ENCODE data around the gene SUN5.

SUN5 gene

DNA sequence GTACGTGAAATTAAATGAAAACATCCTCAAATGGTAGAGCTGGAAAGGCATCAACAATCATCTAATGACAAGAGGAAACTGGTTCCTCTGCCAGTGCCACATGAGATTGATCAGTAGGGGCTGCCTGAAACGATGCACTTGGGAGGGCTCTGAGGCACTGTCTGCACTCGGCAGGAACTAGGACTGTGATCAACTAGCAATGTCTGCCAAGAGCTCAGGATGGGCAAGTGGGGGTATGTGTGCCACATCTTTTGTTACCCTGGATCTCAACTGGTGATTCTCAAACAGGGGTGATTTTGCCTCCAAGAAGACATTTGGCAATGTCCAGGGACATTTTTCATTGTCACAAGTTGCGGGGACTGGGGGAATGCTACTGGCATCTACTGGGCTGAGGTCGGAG lies 29.1 kb upstream of the SUN5 start:
- no peak for DNase-seq (ENCODE audit: low read depth in 2 of 2)
- no peak overlapping the region for H3K4me3 ChIP-seq (replicated peaks in 1 of 2; ENCODE audit: low read depth in 2 of 2, low read length in 2 of 2)

DNA sequence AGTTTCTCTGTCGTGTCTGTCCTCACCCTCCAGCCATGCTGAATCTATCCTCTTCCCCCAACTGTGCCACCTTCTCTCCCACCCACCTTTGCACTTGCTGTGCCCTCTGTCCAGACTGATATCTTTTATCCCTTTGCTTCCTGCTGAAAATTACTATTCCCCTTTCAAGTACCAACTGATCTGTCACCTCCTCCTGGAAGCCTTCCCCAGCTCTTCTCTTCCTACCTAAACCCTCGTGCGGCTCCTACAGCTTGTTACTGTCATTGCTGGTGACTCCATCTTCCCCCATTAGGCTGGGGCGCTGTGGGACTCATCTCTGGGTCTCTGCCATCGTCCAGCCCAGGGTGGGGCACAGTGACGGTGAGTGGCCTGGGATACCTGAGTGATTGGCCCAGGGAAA lies 28.3 kb upstream of the SUN5 start:
- no peak overlapping the region for H3K4me3 ChIP-seq (replicated peaks in 1 of 2; ENCODE audit: low read depth in 2 of 2, low read length in 2 of 2)
- DNase-seq (ENCODE audit: low read depth in 2 of 2), result no peak
- TF ChIP-seq, protein P1, sequence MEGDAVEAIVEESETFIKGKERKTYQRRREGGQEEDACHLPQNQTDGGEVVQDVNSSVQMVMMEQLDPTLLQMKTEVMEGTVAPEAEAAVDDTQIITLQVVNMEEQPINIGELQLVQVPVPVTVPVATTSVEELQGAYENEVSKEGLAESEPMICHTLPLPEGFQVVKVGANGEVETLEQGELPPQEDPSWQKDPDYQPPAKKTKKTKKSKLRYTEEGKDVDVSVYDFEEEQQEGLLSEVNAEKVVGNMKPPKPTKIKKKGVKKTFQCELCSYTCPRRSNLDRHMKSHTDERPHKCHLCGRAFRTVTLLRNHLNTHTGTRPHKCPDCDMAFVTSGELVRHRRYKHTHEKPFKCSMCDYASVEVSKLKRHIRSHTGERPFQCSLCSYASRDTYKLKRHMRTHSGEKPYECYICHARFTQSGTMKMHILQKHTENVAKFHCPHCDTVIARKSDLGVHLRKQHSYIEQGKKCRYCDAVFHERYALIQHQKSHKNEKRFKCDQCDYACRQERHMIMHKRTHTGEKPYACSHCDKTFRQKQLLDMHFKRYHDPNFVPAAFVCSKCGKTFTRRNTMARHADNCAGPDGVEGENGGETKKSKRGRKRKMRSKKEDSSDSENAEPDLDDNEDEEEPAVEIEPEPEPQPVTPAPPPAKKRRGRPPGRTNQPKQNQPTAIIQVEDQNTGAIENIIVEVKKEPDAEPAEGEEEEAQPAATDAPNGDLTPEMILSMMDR (IDR thresholded peaks at IDR 0.05; ENCODE audit: low read depth, low read length), result no peak

More for the DNA sequence above, 29.1 kb upstream of the SUN5 start:
- TF ChIP-seq, protein P1 (IDR thresholded peaks at IDR 0.05; ENCODE audit: low read depth, low read length), result no peak

DNA sequence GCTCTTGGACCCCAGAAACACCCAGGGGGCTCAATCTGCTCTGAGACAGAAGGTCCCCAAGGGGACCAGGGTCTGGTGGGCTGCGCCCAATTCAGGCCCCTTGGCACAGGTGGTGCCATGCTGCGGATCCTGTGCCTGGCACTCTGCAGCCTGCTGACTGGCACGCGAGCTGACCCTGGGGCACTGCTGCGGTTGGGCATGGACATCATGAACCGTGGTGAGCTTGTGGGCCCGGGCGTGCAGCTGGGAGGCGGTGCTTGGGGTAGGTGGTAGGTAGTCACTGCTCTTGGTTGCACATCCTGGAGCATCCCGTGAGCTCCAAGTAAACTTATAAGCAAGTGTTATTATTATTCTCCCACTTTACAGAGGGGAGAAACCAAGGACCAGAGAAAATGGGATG lies 27.3 kb upstream of the SUN5 start, which contains the start of gene BPIFB6:
TSS of gene BPIFB6 (plus strand) at position 118 of the 400 bp plus-strand sequence. CDS start at position 118, 0 bp downstream.
- H3K4me3 ChIP-seq (replicated peaks in 1 of 2; ENCODE audit: low read depth in 2 of 2, low read length in 2 of 2), result no peak within 1 kb of the TSS
- DNase-seq (ENCODE audit: low read depth in 2 of 2), result no peak
- TF ChIP-seq, protein P1 (IDR thresholded peaks at IDR 0.05; ENCODE audit: low read depth, low read length), result no peak

DNA sequence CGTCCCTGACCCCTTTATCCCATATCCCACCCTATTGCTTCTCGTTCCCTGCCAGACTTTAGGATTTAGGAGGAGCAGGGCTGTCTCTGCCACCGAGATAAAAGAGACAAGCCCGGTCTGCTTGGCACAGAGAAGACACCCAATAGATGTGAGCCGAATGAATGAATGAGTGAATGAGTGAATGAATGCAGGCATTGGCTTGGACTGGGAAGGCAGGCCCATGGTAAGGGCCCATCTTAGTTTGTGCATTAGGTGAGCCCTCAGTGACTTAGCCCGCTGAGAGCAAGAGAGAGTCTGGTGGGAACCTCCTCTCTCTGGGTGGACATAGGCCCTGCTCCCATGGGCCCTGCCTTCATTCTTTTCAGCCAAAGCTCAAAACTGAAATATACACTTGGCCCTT lies 26.3 kb upstream of the SUN5 start:
- TF ChIP-seq, protein P1 (IDR thresholded peaks at IDR 0.05; ENCODE audit: low read depth, low read length), result no peak
- no peak overlapping the region for H3K4me3 ChIP-seq (replicated peaks in 1 of 2; ENCODE audit: low read depth in 2 of 2, low read length in 2 of 2)
- no peak for DNase-seq (ENCODE audit: low read depth in 2 of 2)

DNA sequence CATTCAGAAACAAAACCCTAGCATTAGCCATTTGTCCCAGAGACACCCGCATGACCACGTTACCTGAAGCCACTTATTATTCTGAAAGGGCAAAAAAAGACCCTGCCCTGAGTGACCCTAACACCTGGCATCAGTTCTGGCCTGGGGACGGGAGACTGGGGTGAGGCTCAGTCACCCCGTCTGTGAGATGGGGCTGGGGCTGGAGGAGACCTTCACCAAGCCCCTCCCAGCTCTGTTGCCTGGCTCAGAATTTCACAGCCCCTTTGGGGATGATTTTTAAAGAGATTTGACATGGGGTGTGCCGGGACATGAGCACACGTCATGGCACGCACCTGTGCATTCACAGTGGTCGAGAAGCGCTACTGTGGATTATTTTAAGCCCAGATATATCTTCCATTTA lies 25.8 kb upstream of the SUN5 start:
- TF ChIP-seq, protein P1 (IDR thresholded peaks at IDR 0.05; ENCODE audit: low read depth, low read length), result no peak

DNA sequence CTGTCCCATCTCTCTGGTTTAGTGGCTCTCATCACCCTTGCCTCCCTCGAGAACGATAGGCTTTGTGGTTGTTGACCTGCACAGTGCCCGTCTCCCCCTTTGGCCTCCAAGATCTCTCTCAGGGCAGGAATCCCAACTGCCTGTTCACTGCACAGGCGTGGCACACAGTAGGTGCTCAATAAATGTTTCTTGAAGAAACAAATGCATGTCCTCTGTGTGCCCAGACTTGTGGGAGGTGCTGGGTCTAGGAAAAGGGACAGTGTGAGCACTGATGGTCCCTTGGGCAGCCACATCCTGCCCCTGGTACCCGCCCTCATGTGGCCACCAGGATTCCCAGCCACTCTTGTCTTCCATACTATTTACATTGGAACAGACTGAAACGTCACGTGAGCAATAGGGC lies 24.6 kb upstream of the SUN5 start:
- no peak overlapping the region for H3K4me3 ChIP-seq (replicated peaks in 1 of 2; ENCODE audit: low read depth in 2 of 2, low read length in 2 of 2)
- no peak for DNase-seq (ENCODE audit: low read depth in 2 of 2)
- TF ChIP-seq, protein P1 (IDR thresholded peaks at IDR 0.05; ENCODE audit: low read depth, low read length), result no peak

More for the DNA sequence above, 25.8 kb upstream of the SUN5 start:
- H3K4me3 ChIP-seq (replicated peaks in 1 of 2; ENCODE audit: low read depth in 2 of 2, low read length in 2 of 2), result no peak overlapping the region
- no peak for DNase-seq (ENCODE audit: low read depth in 2 of 2)
